AG10803 (cell line): ENCODE data around the gene PADI1.

Experiments
- DNase-seq: peaks from one replicate; pipeline ENCODE4 v3.0.0; 2010; ENCODE audit warnings: low read depth
- H3K4me3 ChIP-seq: 2 replicates; pipeline ENCODE4 v1.5.1; 2011; ENCODE audit warnings: mild to moderate bottlenecking, low read length, control low read depth
- TF ChIP-seq, protein P1 (sequence below): conservative IDR thresholded peaks from 2 replicates; pipeline ENCODE4 v1.5.1; 2011; ENCODE audit warnings: mild to moderate bottlenecking, low read length, control low read depth, inconsistent platforms

PADI1 gene

DNA sequence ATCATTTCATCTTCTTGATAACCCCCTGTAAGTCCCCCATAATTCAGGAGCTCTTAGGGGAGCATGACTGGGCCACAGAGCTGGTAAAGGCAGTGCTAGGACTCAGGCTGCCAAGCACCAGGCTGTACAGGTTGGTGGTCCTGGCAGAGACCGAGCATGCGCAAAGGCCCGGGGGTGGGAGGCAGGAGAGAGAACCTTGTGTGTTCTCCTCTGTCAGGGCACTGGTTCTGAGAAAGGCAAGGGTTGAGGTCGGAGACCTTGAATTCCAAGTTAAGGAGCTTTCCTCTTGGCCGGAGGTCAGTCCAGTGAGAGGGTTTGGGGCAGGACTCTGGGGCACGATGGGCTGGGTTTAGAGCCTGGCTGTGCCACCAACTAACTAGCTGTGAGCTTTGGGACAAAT lies 67.1 kb downstream of the PADI1 start:
- DNase-seq, result no peak
- TF ChIP-seq, protein P1, sequence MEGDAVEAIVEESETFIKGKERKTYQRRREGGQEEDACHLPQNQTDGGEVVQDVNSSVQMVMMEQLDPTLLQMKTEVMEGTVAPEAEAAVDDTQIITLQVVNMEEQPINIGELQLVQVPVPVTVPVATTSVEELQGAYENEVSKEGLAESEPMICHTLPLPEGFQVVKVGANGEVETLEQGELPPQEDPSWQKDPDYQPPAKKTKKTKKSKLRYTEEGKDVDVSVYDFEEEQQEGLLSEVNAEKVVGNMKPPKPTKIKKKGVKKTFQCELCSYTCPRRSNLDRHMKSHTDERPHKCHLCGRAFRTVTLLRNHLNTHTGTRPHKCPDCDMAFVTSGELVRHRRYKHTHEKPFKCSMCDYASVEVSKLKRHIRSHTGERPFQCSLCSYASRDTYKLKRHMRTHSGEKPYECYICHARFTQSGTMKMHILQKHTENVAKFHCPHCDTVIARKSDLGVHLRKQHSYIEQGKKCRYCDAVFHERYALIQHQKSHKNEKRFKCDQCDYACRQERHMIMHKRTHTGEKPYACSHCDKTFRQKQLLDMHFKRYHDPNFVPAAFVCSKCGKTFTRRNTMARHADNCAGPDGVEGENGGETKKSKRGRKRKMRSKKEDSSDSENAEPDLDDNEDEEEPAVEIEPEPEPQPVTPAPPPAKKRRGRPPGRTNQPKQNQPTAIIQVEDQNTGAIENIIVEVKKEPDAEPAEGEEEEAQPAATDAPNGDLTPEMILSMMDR, result no peak
- no peak overlapping the region for H3K4me3 ChIP-seq

DNA sequence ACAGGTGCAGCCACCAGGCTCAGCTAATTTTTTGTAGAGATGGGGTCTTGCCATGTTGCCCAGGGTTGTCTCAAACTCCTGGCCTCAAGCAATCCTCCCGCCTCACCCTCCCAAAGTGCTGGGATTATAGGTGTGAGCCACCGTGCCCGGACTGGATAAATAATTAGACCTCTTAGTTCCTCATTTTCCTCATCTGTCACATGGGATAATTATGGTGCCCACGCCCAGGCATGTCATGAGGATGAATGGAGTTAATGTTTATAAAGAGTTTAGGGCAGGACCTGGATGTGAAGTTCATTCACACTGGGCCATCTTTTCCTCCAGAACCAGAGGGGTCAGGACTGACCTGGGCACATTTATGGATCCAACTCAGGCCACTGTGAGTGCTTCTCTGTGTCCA lies 67.7 kb downstream of the PADI1 start:
- no peak overlapping the region for H3K4me3 ChIP-seq
- DNase-seq, result no peak
- TF ChIP-seq, protein P1, result no peak

DNA sequence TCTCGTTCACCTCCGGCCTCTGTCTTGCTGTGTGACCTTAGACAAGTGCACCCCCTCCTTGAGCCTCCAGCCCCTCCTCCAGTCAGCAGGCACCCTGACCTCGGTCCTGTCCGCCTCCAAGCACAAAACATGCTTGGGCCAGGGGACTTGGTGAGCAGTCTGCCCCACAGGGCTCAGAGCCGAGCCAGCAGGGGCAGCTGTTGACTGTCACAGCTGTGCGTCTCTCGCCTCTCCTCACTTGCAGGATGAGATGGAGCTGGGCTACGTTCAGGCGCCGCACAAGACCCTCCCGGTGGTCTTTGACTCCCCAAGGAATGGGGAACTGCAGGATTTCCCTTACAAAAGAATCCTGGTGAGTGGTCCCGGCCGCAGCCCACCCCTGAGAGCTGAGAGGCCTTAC lies 68.2 kb downstream of the PADI1 start:
- DNase-seq, result no peak
- TF ChIP-seq, protein P1, result no peak
- H3K4me3 ChIP-seq, result no peak overlapping the region

DNA sequence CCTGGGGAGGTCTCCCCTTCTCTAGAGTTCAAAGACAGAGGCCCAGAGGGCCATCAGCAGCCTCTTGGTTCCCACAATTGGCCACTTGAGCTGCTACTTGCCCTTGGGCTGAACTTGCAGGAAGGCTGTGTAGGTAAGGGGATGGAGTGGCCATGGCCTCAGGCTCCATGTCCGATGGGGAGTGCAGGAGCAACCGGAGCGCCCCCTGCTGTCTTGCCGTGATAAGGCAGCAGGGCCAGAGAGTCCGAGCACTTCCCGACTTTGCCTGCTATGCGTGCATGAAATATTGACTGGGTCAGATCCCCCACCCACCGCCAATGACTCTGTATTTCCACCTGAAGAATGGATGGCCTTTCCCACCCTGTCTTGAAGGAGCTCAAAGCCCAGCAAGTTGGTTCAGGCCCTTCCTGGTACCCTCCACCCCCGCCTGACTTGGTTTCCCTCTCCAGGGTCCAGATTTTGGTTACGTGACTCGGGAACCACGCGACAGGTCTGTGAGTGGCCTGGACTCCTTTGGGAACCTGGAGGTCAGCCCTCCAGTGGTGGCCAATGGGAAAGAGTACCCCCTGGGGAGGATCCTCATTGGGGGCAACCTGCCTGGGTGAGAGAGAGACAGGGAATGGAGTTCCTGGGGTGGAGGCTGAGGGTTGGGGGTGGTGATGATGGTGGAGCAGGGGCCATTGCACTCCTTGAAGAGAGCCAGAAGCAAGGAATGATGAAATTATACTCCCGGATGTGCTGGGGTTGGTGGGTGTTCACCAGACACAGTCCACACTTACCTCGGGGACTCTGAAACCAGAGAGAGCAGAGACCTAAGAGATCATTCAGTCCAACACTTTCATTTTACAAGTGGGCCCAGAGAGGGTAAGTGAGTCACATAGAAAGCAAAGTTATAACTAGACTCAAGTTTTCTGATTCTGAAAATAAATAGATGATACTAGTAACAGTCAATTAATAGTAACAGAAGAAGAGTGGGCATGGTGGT lies 69.5 kb downstream of the PADI1 start:
- no peak overlapping the region for H3K4me3 ChIP-seq
- peak; percentile 26 for DNase-seq
- TF ChIP-seq, protein P1, result peak; percentile 62

DNA sequence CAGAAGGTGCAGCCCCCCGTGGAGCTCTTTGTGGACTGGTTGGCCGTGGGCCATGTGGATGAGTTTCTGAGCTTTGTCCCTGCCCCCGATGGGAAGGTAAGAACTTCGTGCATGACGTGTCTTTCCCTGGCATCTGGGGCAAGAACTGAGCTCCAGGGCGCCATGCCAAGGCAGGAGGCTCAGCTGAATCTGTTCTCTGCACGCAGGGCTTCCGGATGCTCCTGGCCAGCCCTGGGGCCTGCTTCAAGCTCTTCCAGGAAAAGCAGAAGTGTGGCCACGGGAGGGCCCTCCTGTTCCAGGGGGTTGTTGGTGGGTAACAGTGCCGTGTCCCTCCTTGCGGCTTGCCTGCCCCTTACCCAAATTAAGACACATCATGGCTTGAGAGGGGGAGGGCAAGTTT lies 71.6 kb downstream of the PADI1 start:
- H3K4me3 ChIP-seq, result no peak overlapping the region
- TF ChIP-seq, protein P1, result no peak; the same call in 1 of the 2 replicates
- DNase-seq, result peak; percentile 76

DNA sequence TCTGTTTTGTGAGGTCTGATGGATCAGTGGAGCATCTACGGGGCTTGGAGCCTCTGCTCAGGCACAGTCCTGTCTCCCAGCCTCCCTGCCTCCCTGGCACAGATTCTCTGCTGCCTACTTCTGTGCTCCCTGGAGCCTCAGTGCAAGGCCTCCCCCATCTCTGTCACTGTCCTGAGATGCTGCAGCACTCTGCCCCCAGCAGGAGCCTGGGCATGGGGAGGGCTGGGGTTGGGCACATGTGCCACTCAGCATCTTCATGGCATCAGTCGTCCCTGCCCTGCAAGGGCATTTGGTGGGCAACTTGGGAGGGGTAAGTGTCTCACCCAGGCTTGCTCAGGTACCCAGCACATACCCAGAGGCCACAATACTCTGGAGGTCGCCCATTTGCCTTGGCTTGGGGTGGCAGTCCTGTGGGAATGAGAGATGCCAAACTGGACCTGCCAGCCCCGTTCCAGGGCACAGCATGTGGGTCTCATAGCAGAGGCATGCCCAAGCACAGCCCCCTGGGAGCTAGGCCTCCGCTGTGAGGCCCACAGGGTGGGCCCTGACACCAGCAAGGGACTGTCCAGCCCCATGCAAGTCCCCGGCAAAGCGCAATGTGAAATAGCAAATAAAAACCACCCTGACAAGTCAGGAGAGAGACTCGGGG lies 72.7 kb downstream of the PADI1 start:
- no peak for DNase-seq
- no peak overlapping the region for H3K4me3 ChIP-seq
- TF ChIP-seq, protein P1, result no peak
